AG10803 (cell line): ENCODE results near the gene CETP.

Experiments
- DNase-seq: peaks from one replicate; pipeline ENCODE4 v3.0.0; 2010; ENCODE audit warnings: low read depth
- H3K4me3 ChIP-seq: 2 replicates; pipeline ENCODE4 v1.5.1; 2011; ENCODE audit warnings: mild to moderate bottlenecking, low read length, control low read depth
- TF ChIP-seq, protein P1 (sequence below): conservative IDR thresholded peaks from 2 replicates; pipeline ENCODE4 v1.5.1; 2011; ENCODE audit warnings: mild to moderate bottlenecking, low read length, control low read depth, inconsistent platforms

Gene CETP

DNA sequence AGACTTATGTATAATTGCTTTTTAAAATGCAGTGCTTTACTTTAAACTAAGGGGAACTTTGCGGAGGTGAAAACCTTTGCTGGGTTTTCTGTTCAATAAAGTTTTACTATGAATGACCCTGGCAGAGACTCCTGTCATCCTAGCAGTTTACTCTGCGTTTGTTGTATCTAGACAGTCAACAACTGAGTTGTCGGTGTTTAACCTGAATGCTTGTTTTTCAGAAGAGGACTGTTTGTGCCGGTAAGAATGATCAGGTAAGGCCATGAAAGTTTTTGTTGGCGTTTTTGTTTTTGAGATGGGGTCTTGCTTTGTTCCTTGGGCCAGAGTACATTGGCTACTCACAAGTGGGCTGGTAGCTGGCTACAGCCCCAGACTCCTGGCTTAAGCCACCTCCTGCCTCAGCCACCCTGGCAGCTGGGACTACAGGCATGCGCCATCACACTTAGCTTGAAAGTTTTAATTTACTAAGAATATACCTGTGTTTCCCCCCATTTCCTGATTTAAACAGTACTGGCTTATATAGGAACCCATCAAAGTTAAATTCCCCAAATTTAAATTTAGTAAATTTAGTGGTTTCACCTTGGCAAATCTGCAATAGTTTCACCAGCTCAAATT is 17.9 kb upstream of the CETP start:
- no peak overlapping the region for H3K4me3 ChIP-seq
- TF ChIP-seq, protein P1, sequence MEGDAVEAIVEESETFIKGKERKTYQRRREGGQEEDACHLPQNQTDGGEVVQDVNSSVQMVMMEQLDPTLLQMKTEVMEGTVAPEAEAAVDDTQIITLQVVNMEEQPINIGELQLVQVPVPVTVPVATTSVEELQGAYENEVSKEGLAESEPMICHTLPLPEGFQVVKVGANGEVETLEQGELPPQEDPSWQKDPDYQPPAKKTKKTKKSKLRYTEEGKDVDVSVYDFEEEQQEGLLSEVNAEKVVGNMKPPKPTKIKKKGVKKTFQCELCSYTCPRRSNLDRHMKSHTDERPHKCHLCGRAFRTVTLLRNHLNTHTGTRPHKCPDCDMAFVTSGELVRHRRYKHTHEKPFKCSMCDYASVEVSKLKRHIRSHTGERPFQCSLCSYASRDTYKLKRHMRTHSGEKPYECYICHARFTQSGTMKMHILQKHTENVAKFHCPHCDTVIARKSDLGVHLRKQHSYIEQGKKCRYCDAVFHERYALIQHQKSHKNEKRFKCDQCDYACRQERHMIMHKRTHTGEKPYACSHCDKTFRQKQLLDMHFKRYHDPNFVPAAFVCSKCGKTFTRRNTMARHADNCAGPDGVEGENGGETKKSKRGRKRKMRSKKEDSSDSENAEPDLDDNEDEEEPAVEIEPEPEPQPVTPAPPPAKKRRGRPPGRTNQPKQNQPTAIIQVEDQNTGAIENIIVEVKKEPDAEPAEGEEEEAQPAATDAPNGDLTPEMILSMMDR, result no peak
- DNase-seq, result no peak

DNA sequence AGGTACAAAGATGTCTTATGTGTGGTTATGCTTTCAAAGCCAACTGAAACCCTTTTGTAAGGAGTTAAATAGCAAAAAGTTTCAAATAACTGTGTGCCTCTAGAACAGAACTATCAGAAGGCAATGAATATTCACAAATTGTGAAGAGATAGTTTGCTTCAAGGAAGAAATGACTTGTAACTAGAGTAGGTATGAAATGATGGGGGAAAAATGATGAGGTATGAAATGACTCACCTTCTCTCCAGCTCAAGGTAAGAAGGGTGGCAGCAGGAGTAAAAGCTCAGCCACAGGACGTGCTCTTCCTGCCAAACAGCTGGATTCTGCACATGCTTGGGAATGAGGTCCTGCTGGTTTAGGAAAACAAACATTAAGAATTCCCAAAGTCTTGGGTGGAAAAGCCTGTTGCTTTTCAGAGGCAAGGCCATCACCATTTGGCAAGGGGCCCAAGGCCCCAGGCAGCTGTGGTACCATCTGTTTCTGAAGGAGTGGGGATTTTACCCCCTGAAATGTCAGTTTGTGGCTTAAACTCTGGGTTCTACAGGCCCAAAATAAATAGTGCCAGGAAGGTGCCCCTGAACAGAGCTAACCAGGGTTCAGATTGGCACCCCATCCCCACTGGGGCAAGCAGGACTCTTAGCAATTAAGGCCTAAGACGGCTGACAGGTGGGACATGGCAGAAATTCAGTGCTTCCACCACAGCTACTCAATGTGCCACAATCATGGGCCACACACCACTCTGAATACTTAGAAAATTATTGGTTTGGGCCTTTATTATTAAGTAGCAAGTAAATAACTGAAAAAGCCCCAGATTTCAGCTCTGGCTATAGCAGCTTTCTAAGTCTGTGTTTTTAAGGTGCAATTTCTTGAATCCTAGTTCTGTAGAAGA is 16.6 kb upstream of the CETP start:
- no peak for DNase-seq
- H3K4me3 ChIP-seq, result no peak overlapping the region
- TF ChIP-seq, protein P1, result no peak

DNA sequence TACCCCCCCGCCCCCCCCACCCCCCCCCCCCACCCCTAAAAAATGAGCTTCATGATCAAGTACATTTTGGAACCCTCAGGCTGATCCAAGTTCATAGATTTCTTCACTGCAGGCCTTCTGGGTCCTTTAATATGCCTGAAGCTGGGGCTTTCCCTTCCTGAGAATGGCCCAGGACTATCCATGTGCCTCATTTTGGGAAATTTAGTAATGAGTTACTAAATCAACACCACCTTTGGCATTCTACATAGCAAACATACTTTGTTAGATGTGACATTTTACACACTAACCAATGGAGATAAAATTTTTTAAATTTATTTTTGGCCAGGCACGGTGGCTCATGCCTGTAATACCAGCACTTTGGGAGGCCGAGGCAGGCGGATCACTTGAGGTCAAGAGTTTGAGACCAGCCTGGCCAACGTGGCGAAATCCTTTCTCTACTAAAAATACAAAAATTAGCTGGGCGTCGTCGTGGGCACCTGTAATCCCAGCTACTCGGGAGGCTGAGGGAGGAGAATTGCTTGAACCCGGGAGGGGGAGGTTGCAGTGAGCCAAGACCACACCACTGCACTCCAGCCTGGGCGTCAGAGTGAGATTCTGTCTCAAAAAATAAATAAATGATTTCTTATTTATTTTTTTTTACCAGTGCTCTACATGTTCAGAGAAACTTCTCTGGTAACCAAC is 15.8 kb upstream of the CETP start:
- TF ChIP-seq, protein P1, result no peak
- DNase-seq, result no peak
- H3K4me3 ChIP-seq, result no peak overlapping the region

DNA sequence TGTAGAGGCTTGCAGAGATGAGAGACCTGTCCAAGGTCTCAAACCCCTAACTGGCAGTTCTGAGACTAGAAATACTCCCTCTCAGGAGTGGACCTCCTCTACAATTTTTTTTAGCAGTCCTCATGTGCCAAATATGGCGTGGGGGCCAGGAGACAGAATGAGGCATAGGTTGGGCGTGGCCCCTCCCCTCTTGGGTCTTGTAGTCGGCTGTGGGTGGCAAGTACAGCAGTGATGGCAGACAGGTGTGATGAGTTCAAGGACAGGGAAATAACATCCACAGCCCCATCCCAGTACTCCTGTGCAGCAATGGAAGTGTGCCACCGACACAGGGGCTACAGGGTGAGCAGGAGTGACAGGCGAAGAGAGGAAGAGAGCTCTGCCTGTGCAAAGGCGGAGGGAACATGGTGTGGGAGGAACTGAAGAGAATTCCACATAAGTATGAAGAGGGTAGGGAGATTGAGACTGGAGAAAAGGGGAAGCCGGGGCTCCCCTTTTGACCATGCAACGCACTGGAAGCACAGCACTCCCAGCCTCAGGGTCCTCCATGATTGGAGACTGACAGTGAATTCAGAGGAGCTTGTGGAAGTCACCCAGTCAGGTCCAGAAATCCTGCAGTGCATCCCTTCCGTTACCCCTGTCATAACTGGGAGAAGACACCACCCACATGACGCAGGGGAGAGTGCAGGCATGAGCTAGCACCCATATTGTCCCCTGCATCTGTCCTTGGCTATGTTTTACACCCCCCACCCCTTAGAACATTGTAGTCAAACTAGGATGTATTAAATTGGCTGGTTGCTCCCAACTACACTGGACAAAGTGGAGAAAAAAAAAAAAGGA is 14.8 kb upstream of the CETP start:
- no peak overlapping the region for H3K4me3 ChIP-seq
- no peak for DNase-seq
- TF ChIP-seq, protein P1, result no peak

DNA sequence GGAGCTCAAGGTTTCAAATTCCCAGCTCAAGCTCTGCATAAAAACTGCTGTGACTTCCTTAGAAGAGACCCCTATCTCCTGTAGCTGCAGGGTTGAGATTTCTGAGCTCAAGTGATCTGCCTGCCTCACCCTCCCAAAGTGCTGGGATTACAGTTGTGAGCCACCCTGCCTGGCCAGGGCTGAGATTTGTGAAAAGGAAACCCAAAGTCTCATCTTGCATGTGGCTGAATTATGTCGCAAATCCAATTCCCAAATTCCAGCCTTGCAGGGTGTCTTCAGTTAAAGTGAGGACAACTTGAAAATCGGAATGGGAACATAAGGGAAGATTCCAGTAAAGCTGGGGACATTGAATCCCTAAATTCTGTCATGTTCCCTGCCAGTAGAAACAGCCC is 14.2 kb upstream of the CETP start:
- no peak for DNase-seq
- TF ChIP-seq, protein P1, result no peak
- H3K4me3 ChIP-seq, result no peak overlapping the region

DNA sequence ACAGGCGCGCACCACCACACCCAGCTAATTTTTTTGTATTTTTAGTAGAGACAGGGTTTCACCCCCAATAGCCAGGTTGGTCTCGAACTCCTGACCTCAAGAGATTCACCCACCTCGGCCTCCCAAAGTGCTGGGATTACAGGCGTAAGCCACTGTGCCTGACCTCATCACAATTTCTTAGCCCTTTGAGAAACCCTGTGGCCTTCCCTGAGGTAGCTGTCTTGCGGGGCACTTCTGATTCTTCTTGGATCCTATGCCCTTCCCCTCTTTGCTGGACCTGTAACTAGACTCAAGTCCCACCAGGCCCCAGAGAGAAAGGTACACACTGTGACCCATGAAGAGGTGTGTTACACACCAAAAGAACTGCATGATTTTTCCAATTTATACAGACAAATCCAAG is 13.5 kb upstream of the CETP start:
- no peak overlapping the region for H3K4me3 ChIP-seq
- no peak for DNase-seq
- TF ChIP-seq, protein P1, result no peak
